GM18505 (cell line): ENCODE measurements around the gene ZCCHC4.

ENCODE experiments used
- ATAC-seq: cut with Tn5 transposase; IDR thresholded peaks from one replicate; pipeline ENCODE4 v1.9.1; 2021; ENCODE audit not compliant: unreplicated experiment
- POLR2A ChIP-seq: IDR thresholded peaks from 4 replicates; pipeline ENCODE4 v1.6.1; 2011; ENCODE audit warnings: borderline replicate concordance; ENCODE audit not compliant: insufficient read depth, insufficient read length; ENCODE audit errors: extremely low read depth

Gene ZCCHC4

DNA sequence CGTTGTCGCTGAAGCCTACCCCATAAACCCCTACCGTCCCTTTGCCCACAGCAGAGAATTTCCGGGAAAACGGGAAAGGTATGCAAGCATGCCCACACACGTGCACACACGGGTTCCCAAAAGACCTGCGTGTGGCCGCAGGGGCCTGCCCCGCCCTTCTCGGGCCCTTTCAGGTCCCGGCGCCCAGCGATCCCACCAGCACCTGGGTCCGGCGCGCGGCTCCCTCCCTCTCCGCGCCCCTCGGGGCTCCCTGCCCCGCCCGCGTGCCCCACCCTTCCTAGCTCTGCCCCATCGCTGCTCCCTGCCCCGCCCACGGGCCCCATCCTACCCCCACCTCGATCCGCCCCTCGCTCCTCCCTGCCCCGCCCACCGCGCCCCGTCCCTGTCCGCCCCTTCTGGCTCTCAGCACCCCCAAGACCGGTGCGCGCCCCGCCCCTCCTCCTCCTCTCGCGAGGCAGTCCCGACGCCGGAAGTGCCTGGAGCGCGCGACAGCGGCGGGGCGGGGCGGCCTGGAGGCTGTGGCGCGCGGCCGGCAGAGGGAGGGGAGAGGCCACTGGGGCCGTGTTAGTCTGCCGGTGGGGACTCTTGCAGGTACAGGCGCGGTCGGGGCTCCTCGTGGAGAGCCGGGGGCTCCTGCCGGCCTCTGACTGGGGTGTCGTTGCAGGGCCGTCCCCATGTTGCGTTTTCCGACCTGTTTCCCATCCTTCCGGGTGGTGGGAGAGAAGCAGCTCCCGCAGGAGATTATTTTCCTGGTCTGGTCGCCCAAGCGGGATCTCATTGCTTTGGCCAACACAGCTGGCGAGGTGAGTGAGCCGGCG is 64.4 kb downstream of the ZCCHC4 start, which contains the start of gene ANAPC4:
Gene ANAPC4 (plus strand): TSS at position 510 of the 818 bp plus-strand sequence. CDS start 165 bp downstream, at position 675.
- TF ChIP-seq POLR2A, result peak; percentile 90
- peak; percentile 98 for ATAC-seq

DNA sequence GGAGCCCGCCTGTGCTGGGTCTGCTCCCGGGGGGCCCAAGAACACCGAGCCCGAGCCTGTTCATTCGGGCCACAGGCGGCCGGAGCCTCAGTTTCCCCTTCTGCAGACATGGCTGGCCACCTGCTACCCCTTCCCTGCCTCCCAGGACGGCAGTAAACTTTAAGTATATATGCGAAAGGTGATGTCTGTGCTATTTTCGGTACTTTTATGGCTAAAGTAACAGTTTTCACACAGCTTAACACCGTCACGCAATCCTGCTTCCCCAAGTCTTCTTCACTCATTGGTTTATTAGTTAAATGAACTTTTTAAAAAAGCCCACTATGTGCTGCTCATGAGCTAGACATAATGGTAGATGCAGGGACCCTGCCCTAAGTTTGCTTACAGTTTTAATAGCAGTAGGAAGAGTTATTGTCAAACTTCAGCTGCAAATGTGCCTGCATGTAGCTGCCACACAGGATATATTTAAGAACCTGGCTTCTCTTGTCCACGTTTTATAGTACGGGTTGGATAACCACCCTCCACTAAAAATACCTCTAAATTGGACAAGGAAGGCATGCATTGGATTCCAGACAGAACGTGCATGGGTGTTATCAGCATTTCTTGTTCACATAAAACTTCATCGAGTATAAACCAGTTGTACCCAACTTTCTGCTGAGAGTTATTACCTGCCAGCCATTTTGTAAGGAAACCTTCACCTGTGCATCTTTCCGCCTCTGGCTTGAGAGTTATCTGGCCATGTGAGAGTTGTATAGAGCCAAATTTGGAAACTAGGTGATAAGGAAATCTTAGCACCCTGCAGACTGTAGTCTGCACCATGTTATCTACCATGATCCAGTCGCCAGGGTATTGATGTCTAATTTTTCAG is 65.2 kb downstream of the ZCCHC4 start:
- ATAC-seq, result no peak
- no peak for TF ChIP-seq POLR2A

DNA sequence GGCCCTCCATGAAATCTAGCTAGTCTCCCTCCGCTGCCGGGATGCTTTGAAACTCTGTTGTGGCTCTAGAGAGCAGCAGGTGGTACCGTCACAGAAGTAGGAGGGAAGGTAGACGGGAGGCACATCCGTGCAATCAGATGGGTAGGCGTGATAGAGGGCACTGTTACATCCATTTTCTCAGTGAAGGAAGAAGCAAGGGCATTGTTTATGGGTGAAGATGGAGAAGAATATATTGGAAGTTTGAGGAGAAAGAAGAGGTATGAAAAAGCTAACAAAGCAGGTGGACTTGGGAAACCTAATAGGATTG is 65.8 kb downstream of the ZCCHC4 start:
- ATAC-seq, result no peak

DNA sequence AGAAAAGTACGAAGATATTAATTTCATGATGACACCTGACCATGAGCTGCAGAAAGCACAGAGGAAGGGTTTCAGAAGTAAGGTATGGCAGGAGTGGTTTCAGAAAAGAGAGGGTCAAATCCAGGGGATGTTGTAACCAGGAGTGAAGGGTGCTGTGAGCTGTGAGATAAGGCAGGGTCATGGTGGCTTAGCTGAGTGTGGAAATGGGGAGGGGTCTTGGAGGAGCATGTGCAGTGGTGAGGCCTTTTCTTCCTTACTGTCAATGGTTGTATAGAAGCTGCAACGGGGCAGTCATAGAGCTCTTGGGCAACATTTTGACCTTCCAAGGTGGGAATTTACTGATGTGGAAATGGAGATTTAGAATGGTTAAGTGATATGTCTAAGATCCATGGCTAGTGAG is 67.0 kb downstream of the ZCCHC4 start:
- ATAC-seq, result no peak
- no peak for TF ChIP-seq POLR2A

More for the DNA sequence above, 65.8 kb downstream of the ZCCHC4 start:
- no peak for TF ChIP-seq POLR2A

DNA sequence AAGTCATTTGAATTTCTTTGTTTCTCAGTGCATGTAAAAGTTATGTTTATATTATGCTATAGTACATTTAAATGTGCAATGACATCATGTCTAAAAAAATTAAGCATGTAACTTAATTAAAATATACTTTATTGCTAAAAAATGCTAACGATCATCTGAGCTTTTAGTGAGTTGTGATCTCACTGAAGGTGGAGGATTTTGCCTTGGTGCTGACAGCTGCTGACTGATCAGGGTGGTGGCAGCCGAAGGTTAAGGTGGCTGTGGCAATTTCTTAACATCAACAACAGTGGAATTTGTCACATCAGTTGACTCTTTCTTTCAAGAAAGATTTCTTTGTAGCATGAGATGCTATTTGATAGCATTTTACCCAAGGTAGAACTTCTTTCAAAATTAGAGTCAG is 71.1 kb downstream of the ZCCHC4 start:
- no peak for ATAC-seq
- TF ChIP-seq POLR2A, result no peak

DNA sequence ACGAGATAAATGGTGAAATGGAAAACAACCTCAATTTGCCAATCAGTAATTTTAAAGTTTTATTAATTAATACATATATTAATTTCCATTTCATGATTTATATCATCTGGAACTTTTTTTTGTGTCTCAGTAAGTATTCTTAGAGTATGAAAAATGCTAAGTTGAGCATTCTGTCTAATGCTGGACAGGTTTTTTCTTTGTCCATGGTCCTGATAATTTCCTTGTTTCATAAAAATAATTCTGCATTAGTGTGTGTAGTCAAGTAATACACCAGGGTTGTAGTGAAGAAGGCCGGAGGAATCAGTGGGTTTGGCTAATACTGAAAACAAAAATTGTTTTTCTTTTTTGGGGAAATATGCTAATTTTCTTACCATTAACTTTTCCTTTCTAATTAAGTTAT is 74.4 kb downstream of the ZCCHC4 start:
- ATAC-seq, result no peak
- TF ChIP-seq POLR2A, result no peak

DNA sequence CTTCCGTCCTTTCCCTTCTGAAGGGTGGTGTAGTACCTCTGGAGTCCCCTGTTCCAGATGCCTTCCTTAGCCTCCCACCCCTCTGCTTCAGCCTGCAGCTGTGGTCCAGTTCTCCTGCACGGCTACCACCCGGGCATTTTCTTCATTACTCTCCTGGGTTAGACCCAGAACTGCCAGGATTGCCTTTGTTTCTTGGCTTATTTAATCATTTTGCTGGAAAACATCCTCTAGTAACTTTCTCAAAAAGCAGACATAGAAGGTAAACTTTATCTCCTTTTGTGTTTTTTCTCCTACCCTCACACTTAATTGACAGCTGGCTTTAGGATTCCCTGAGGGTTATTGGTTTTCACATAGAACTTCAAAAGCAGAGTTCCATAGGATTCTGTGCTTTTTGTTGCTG is 84.7 kb downstream of the ZCCHC4 start:
- no peak for ATAC-seq
- no peak for TF ChIP-seq POLR2A

DNA sequence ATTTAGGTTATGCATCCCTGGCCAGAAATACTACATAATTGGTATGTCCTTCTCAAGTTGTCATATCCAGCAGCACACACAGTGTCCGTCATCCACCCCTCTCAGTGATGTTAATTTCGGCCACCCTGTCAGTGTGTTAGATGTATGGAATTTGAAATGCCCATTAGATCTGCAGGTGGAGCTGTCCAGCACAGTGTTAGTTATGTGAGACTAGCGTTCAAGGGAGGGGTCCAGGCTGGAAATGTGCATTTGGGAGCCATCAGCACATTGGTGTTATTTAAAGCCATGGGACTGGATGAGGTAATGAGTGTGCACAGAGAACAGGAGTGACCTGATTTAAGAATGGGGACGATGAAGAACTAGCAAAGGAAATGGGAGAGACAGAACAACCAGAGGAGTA is 86.9 kb downstream of the ZCCHC4 start:
- TF ChIP-seq POLR2A, result no peak
- ATAC-seq, result no peak

DNA sequence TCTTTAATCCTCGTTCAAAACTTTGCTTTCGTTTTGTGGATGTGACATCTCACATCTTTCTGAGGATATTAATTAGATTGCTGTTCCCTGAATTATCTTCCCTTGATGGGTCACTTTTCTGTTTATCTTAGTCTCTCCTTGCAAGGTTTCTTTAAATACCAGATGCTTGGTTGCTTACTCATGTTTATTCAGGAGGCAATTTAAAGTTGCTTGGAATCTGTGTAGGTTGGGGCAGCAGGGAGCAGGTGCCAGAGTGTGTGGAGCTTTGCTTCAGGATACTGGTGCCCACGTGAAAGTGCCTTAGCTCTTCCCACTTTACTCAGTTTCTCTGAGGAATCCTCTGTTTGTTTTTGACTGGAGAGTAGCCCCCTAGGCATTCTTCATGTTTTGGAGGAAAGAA is 88.5 kb downstream of the ZCCHC4 start:
- ATAC-seq, result no peak
- TF ChIP-seq POLR2A, result no peak

DNA sequence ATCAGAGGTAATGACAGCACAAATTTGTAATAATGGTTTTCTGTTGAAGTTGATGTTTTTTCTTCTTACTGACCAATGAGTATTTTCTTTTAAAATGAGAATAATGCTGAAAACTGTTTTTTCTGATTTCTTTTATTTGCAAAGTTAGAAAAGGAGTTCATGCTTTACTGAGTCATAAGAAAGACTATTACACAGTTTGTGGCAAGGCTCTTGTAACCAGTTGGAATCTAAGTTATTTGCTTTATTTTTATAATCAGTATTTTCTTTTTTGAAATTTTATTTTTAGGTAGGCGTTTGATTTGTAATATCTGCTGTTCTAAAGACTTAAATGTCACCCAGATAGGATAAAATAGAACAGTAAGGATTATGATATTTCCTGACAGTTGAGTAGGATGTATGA is 89.9 kb downstream of the ZCCHC4 start:
- no peak for ATAC-seq

DNA sequence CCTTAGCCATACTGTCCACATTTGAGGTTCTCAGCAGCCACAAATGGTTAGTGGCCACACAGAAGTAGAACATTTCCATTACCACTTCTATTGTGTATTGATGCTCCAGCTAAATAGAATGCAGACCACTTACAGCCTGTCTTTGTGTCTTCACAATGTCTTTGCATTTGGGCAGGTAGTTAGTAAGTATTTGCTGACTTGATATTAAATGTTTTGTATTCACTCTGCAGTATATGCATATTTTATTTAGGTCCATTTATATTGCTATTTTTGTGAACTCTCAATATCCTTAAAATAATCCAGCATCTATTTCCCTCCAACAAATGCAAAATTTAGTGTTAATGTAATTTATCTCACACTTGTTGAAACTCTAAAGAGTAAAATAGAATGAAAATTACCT is 91.1 kb downstream of the ZCCHC4 start:
- no peak for ATAC-seq
- TF ChIP-seq POLR2A, result no peak

More for the DNA sequence above, 89.9 kb downstream of the ZCCHC4 start:
- TF ChIP-seq POLR2A, result no peak

DNA sequence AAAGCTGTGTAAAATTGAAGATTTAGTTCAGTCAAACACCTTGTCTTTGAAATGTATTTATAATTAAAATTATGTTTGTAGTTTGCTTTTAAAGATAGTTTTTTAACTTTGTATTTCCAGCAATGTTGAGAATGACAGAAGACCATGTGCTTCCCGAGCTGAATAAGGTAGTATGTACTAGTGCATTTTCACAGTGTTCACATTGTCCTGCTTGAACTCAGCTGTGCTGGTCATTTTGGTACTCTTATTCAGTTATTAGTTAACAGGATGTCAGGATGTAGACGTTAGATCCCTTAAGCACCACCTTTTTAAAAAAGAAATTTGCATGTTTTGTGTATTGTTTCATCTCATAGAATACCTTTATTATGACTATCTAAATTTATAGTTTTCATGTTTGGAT is 92.9 kb downstream of the ZCCHC4 start:
- TF ChIP-seq POLR2A, result no peak

DNA sequence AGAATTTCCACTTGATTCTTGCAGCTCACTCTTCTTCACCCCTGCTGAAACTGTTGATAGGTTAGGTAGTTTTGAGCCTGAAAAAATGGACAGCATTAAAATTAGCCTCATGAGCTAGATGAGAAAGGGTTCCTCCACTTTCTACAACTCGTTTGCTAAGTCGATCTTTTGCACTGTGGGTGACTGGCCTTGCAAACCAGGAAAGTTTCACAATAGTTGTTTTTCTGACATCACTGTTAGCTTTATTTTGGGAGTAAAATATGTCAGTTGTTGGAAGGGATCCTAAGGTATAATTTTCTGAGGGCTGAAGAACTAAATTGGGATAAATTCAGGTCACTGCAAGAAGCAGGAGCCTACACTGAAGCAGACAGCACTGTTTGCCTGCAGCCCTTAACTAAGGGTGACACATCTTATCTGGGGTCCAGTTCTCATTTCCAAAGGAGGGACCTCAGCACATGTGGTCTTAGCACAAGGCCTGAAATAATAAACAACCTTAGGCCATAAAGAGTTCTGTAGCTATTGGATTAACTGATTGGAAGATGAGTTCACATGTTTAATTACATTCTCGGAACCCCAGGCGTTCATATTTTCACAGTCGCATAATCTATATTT is 93.6 kb downstream of the ZCCHC4 start:
- no peak for TF ChIP-seq POLR2A
- no peak for ATAC-seq

More for the DNA sequence above, 92.9 kb downstream of the ZCCHC4 start:
- no peak for ATAC-seq
